ENCODE data around the gene TSR1. TPM values are rescaled to one million over a fixed set of nuclear protein-coding genes. Genes with fewer than 3 reads are reported as not detected.
"Not testable (repeated sequence)": the region's sequence is repeated elsewhere in the genome, so short reads cannot be mapped to it uniquely, and the experiment has no call there.

TSR1 gene
- total RNA-seq, 1 donor from 2014 or later, result 34.5 TPM

DNA sequence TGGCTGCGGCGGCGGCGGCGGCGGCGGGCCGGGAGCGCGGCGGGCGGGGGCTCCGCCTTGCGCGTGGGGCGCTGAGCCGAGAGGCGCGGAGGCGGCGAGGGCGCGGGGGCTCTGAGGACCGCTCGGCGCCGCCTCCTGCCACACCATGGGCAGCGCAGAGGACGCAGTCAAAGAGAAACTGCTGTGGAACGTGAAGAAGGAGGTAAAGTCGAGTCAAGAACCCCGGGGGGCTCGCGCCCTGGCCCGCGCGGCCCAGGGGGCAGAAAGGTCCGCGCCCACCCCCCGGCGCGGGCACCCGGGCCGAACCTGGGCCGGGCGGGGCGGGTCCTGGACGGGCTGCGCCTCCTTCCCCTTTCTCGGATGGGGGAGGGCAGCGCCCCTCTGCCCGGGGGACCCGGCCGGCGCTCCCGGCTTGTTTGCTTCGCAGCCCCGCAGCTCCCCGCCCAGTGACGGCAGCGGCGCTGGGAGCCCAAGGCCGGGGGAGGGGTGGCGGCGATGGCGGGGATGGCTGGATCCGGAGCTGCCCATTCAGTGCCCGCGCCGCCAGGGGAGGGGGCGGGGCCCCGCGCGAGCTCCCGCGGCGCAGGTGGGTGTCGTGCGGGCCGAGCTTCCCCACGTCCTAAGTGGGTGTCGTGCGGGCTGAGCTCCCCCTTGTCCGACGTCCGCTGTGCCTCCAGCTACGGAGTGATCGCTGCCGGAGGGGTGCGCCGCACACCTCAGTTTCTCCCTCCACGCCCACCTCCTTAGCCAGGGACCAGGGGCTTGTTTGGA is 1.5 kb upstream of the TSR1 start:
- DNase-seq (ENCODE audit: low spot score), result peak; percentile 91

DNA sequence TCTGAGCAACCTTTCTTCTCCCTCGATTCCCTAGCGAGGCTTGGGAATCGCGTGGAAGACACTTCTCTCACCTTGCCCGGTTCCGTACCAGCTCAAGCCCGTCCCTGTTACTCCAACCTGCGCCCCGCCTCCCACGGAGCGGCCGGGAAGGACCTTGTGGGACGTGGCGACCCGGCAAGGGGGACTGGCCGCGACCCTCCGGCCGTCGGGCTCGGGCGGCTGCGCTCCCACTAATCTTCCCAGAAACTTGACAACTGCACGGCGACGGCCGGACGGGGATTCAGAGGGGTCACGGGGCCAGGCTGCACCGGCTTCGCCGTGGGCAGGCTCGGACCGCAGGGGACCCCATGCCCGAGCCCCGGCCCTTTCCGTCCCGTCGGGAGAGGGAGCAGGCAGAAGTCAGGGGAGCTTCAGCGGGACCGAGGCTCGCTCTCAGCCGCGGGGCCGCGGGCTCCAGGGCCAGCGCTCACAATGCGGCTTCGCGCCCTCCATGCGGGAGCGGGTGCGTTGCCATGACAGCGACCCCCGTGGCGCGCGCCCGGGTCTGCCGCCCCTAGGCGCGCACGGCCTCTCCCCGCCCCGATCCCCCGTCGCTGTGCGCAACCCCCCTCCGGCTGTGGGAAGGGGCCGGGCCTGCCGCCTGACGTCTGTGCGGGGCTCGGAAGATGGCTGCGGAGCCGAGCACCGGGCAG is 741 bp upstream of the TSR1 start, which contains the start of gene SGSM2:
SGSM2 (plus strand) TSS at position 650 of the 692 bp plus-strand sequence. CDS start 188 bp downstream, outside the sequence.
- peak; percentile 90 for DNase-seq (ENCODE audit: low spot score)

DNA sequence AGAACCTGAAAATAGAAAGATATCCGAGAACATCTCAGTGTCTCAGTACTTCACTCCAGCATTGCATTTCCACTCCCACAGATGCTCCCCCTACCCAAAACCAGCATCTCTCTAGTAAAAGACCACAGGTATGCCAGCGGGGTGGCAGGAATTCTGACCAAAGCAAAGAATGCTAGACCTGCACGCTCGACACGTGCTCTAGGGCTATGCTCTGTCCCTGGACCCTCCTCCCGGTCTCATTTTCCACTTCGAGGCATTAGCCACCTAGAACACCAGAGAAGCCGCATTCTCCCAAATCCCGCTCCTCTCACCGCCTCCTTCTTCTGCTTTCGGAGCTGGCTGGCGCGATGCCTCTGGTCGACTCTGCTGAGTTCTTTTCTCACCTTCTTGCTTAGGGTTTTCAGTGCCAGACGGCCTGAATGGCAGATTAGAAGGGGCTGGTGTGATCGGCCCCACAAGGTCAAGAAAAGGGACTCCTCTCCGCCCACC is 487 bp downstream of the TSR1 start:
- peak; percentile 51 for DNase-seq (ENCODE audit: low spot score)

DNA sequence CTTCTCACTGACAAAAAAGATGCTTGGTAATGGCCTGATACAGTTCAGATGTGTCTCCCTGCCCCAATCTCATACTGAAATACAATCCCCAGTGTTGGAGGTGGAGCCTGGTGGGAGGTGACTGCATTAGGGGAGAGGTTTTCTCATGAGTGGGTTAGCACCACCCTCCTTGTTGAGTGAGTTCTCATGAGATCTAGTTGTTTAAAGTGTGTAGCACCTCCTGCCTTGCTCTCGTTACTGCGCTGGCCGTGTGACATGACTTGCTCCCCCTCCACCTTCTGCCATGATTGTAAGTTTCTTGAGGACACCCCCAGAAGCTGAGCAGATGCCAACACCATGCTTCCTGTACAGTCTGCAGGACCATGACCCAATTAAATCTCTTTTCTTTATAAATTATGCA is 5.0 kb downstream of the TSR1 start:
- DNase-seq (ENCODE audit: low spot score), result no peak

DNA sequence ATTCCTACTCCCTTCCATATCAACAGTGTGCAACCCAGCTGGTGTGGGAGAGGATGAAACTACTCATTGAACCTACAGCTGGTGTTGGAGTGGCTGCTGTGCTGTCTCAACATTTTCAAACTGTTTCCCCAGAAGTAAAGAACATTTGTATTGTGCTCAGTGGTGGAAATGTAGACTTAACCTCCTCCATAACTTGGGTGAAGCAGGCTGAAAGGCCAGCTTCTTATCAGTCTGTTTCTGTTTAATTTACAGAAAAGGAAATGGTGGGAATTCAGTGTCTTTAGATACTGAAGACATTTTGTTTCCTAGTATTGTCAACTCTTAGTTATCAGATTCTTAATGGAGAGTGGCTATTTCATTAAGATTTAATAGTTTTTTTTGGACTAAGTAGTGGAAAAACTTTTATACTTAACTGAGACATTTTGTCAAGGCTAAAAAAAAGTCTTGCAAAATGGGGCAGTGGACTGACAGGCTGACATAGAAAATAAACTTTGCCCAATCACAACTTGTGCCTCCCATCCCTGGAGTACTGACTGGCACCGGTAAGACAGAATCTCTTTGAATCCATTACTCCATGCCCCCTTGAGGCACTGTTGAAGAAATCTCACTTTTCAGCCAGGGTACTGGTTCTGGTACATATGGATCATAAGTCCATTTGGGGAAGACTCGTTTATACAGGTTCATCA is 12.5 kb downstream of the TSR1 start:
- DNase-seq (ENCODE audit: low spot score), result no peak

DNA sequence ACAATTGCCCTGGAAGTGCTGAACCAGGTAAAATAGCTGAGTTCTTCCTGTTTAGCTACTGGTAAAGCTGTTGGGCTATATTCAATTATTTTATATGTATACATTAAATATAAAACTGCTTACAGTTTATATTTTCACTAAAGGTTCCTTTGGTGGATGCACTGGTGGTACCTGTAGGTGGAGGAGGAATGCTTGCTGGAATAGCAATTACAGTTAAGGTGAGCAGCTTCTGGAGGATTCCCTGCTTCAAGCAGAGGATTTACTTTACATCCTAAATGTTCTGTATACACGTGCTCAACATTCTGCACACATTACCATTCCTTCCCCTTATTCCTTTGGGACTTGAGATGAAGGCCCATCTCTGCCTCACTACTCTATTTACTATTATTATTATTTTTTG is 14.9 kb downstream of the TSR1 start:
- no peak for DNase-seq (ENCODE audit: low spot score)

DNA sequence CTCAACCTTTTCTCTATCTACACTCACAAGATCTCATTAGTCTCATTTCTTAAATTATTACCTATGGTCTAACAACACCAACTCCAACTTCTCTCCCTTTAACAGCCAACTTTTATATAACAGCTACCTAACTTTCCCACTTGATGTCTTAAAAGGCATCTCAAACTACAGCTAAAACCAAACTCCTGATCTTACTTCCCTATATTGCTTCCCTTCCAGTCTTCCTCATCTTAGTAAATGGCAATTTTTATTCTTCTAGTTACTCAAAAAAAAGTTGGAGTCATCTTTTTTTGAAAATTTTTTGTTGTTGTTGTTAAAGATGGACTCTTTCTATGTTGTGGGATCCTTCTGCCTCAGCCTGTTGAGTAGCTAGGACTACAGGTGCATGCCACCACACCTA is 17.2 kb downstream of the TSR1 start:
- no peak for DNase-seq (ENCODE audit: low spot score)

DNA sequence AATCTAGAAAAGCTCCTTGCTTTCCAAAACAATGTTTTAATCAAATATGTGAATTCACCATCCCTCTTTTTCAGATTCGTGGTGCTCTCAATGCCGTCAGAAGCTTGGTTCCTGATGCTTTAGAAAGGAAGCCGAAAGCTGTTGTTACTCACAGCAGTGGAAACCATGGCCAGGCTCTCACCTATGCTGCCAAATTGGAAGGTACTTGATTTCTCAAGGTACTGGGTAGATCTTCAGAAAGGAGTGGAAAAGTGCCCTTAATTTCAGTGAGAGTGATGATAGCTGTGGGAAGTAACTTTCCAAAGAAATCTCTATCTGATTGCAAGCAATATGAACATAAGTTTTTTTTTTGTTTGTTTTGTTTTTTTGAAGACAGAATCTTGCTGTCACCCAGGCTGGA is 18.5 kb downstream of the TSR1 start:
- DNase-seq (ENCODE audit: low spot score), result no peak

DNA sequence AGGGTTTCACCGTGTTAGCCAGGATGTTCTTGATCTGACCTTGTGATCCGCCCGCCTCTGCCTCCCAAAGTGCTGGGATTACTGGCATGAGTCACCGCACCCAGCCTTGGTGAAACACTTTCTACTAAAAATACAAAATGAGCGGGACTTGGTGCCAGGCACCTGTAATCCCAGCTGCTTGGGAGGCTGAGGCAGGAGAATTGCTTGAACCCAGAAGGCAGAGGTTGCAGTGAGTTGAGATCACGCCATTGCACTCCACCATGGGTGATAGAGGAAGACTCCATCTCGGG is 19.4 kb downstream of the TSR1 start:
- DNase-seq (ENCODE audit: low spot score), result not testable (repeated sequence)

DNA sequence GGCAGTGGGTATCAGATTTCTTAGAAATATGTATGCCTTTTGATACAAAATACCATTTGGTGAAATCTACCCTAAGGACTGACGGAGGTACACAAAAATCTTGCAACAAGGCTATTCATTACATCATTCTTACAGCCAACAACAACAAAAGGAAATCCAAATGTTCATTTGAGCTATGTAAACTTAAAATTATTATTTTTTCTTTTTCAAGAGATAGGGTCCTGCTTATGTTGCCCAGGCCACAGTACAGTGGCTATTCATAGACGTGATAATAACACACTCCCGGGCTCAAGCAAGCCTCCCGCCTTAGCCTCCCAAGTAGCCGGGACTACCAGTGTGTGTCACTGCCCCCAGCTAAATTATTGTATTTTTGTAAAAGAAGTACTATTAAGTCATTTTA is 23.5 kb downstream of the TSR1 start:
- DNase-seq (ENCODE audit: low spot score), result no peak

DNA sequence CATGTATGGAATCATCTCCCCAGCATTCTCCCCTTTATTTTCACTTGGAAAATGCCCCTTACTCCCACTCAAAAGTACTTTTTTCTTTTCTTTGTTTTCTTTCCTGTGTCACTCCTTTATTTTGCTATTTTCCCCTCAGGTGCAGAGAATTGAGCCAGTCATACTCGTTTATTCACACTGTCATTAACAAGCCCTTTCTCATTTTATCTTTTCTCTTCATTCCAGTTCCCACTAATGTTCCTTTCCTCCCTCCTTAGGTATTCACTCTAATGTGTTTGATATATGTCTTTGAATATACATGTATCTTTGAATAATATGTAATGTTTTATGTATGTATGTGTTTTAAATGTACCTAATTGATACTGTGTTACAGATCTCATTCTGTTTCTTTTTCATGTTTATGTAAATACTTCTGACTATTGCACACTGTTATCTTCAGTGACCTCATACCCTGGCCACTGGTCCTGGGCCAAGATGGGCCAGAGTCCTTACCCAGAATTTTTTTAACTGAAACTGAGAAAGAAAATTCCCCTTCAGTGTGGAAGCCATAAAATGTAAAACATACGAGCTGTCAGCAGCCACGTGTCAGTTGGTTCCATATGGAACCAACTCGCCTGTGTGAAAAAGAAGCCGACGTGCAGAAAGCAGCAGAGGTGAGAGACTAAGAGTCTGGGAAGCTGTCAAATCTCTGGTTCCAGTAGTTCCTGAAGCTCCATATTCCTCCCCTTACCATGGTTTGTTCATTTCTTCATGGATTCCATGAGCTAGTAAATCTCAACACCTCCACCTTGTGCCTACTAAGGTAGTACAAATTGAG is 26.7 kb downstream of the TSR1 start:
- no peak for DNase-seq (ENCODE audit: low spot score)

DNA sequence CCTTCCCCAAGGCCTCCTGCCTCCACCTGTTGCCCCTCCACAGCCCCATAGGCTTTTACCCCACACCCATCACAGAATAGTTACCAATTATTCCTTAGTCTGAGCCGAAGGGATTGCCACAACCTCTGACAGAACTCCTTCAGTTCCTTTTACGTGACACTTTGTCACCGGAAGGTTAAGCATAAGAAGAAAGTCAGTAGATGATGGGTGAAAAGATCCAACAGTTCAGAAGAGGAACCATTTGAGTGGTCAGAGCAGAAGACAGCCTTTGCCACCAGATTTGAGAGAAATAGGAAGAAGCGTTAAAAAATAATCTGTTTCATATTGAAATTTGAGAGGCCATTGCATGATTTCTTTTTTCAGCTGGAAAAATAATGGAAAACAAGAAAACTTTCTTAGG is 31.3 kb downstream of the TSR1 start:
- no peak for DNase-seq (ENCODE audit: low spot score)

DNA sequence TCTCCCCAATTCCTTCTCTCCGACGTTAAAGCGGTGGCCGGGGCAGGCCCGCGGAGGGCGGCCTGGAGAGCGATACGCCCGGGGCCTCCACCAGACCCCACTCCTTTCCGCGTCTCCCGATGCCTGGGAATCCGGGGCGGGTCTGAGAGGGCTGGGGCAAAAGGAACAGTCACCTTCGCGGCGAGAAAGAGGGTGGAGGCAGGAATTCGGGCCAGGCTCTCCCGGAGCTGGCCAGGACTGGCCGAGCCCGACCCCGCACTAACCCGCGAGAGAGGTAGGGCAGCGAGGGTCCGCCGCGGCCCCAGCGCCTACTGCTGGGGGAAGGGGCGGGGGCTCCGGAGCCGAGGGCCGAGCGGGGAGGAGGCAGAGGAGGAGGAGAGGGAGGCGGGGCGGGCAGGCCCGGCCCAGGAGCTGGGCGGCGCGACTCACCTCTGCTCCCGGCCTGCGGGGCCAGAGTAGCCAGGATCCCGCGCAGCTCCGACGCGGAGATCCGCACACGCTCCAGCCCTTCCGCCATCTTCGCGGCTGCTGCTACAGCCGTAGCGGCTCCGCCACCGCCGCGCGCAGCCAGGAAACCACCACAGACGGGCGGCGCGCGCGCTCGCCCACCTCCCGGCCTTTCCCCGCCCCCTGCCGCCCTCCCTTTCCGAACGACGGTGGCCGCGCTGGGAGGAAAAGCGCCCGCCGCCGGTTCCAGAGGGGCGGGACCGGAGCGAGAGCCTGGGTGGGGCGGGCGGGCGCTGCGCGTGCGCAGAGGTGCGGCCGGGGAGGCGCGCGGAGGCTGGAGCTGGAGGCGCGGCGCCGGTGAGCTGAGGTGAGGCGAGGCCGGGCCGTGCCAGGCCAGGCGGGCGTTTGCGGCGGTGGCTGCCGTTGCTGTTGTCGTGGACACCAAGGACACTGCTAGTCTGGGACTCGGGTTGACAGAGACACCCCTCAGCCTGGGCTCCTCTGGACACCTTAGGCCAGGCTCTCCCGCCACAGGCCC is 32.8 kb downstream of the TSR1 start, which contains the start of the genes SMG6 and SRR:
SMG6 (minus strand) TSS at position 582 of the 985 bp plus-strand sequence; CDS start at position 517, 65 bp downstream.
SRR (plus strand) TSS at position 747 of the 985 bp plus-strand sequence. CDS start 11,611 bp downstream, outside the sequence.
- peak; percentile 97 for DNase-seq (ENCODE audit: low spot score)

DNA sequence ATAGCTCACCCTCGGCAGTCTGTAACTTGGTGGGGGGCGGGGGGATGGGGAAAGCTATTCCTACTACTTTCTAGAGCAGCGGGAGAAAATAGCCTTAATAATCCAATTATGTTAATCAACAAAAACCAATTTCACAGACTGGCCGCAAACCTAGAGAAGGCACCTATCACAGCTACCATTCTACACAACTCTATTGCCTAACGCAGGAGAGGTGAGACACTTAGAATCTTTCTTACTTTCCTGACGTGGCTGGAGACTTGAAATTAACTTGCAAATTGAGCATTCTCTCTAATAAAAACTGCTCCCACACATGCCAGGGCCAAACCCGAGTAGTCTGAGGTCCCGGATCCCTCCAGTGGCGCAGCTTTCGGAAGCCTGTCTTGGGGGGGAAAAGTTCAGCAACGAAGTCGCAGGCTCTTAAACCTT is 33.5 kb downstream of the TSR1 start:
- DNase-seq (ENCODE audit: low spot score), result no peak

DNA sequence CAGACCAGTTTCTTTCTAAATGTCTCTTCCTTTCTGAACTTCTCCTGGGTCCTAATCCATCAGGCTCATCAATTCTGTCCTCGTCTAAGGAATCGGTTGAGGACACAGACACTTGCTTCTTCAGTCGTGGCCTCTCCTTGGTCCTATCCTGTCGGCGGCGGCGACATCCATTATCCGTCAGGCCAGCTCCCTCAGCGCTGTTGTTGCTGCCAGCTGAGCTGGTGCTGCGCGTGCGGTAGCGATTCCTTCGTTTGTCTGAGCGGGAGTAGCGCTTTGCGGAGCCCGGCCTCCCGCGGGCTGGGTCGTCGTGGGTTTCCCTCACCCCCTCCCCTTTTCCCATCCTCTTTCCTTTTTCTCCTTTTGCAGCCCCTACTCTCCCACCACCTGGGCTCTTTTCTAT is 36.5 kb downstream of the TSR1 start:
- DNase-seq (ENCODE audit: low spot score), result no peak

DNA sequence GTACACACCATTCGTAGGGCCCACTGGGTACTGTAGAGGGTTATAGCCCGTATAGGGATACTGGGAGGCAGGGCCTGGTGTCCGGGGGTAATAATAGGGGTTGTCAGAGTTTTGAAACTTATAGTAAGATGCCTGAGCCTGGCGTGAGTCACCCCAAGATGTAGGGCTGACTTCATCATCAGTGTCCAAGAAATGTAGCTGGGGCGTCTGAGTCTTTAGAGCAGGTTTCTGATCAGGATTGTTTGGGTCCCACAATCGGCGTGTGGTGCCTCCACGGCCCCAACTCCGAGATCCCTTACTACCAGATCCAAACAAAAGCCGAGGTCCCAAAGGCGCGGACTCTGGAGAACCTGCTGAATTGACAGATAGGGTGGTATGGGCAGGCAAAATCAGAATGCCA is 37.1 kb downstream of the TSR1 start:
- no peak for DNase-seq (ENCODE audit: low spot score)

DNA sequence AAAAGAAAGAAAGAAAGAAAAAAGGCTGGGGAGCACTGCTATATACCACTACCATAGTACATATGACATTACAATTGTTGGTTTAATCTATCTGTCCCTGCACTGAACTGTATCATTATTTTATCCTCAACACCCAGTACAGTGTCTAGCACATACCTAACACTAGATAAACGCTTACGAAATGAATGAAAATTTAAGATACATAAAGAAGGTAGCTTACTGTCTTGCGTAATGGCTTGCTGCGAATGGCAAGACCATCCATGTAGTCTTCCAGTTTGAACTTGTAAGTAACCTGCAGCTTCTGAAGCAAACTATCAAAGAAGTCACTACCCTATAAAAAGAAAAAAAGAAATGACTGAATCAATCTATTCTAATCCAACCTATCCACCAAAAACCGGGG is 39.2 kb downstream of the TSR1 start:
- DNase-seq (ENCODE audit: low spot score), result no peak

DNA sequence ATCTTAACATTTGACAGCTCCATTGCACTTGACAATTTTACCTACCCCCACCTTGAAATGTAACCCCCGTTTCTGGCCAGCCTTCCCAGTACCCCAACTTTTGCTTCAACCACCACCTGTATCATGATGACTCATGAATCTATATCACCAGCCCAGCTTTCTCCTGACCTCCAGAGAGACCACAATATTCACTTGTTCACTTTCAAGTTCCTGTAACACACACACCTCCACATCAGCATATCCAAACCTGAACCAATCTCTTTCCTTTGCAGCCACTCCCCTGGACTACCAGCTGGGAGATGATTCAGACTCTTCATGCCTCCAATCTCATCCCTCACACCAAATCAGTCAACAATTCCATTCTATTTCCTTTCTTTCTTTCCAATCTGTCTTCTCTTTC is 40.7 kb downstream of the TSR1 start:
- DNase-seq (ENCODE audit: low spot score), result no peak

DNA sequence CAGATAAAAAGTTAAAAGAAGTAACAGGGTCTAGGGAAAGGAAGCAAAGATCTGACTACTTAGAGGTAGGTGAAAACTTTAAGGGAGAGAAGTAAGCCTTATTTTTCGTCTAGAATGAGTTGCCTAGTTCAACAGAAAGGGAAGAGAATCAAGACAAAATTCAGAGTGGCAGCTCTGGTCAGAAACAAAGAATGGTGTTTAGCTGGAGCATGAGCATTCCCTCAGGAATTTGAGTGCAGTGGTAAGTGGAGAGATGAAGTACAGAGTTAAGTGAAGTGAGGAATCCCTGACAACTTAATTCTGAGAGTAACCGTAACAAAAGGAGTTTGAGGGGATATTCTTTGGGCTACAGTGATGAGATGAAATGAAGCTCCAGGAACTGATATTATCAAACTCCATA is 44.2 kb downstream of the TSR1 start:
- no peak for DNase-seq (ENCODE audit: low spot score)

Data from mesenteric fat pad (tissue), 1 donor.